Psoas muscle (tissue), 8 donors: ENCODE results near the gene GUCY2C. TPM values are rescaled to one million over a fixed set of nuclear protein-coding genes. Genes with fewer than 3 reads are reported as not detected.

Experiments
- ATAC-seq, 4 donors: fragments of 200-7000 bp; cut with Tn5 transposase; one replicate each; pipeline ENCODE4 v1.9.1; 2020; ENCODE audit warnings: moderate library complexity in 3 of 4, mild to moderate bottlenecking in 2 of 4
- DNase-seq, 2 donors: peaks; one replicate each; pipeline ENCODE4 v3.0.0-alpha.2; 2020
- H3K27ac ChIP-seq: fragments of 200-600 bp; one replicate; pipeline ENCODE4 v1.8.0; 2022
- H3K27me3 ChIP-seq, 3 donors: fragments of 200-600 bp in 1 of 3; one replicate each; pipeline versions ENCODE4 v1.6.1 to v1.8.0; 2013 to 2022; ENCODE audit warnings: low read length in 2 of 3, mild to moderate bottlenecking in 2 of 3, moderate library complexity in 1 of 3; ENCODE audit not compliant: insufficient read depth in 3 of 3
- H3K36me3 ChIP-seq, 2 donors: fragments of 200-600 bp in 1 of 2; one replicate each; pipeline versions ENCODE4 v1.6.1 to v1.8.0; 2013 to 2022; ENCODE audit warnings: low read depth in 1 of 2, mild to moderate bottlenecking in 1 of 2, moderate library complexity in 1 of 2; ENCODE audit not compliant: insufficient read depth in 1 of 2
- H3K4me1 ChIP-seq: fragments of 200-600 bp; one replicate; pipeline ENCODE4 v1.8.0; 2022
- H3K4me3 ChIP-seq: fragments of 200-600 bp; one replicate; pipeline ENCODE4 v1.8.0; 2022; ENCODE audit warnings: mild to moderate bottlenecking
- H3K9me3 ChIP-seq: fragments of 200-600 bp; one replicate; pipeline ENCODE4 v1.8.0; 2022
- WGBS, 3 donors: extraction: QIAGEN DNeasy Blood & Tissue Kit; methylation state at CpG; one replicate each; pipeline versions ENCODE4 v1.1.6 to v1.1.7; 2013; 5-methylcytosine and 5-hydroxymethylcytosine counted together
- intact Hi-C, 2 donors: fragments of 100-400 bp; cut with DNase I; formaldehyde crosslinking; loops; one replicate each; pipeline versions ENCODE4 v1.11.0 to v1.14.2; 2022
- polyA plus RNA-seq, 3 donors: library from polyadenylated mRNA; stranded (reverse); fragments of 200-250 nt; gene quantifications; one replicate each; pipeline ENCODE4 v1.2.3, GENCODE V29; 2013
- total RNA-seq, 4 donors: library from RNA; stranded (reverse); fragmentation: NEBNext Ultra II Directional in 2 of 4; extraction: Animal tissue kit (Norgen Biotek cat#: 25700) in 2 of 4; gene quantifications; one replicate each; pipeline versions ENCODE4 v1.2.1 to v1.2.4, GENCODE V29; 2021 to 2023
- TF ChIP-seq, protein P1 (sequence below): fragments of 200-600 bp; IDR thresholded peaks from one replicate; pipeline ENCODE4 v1.8.0; 2022; ENCODE audit warnings: antibody characterized with exemption
- donor health status: healthy with polysubstance abuse.
- donor health status: DM: no; HTN: no; CAD: no; lungs with moderate emphysema.
- donor health status: Bipolar disorder and iron deficiency.
- donor health status: healthy.
- donor health status: DM: yes; HTN: yes; CAD: no.
- donor health status: DM: no; HTN: no; CAD: no.
- donor health status: DM: no; HTN: no; CAD: no.
- donor health status: DM: yes; HTN: yes; CAD: no.

GUCY2C gene
- total and polyA plus RNA-seq, 7 donors = 0.11 to 0.13 TPM; not detected in 5

DNA sequence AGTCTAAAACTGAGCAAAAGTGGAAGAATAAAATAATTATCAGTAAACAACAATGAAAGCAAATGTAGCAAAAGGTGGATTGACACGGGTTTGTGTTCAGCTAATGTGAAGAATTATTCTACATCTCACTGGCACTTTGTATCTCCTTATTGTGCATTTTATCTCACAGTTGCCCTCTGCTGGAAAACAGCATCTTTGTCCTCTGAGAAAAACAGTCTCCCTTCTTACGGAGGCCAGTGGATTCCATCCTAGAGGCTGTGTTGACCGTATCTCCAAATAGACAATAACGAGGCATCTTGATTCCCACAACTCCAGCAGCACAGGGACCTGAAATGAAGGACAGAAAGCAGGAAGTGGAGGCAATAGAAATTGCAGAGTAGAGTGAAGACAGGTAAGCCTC is 77.4 kb downstream of the GUCY2C start:
- H3K27me3 ChIP-seq = no peaks in the 10 kb centered on the region
- peaks cover 3% of the 10 kb centered on the region for H3K4me1 ChIP-seq
- ATAC-seq = peak in 1 of 4 donors; percentile 60
- WGBS, 3 donors = 41 to 49% (median 47%) methylated on average over 4 of the region's 4 CpGs
- no peak for DNase-seq
- no peaks in the 10 kb centered on the region for H3K9me3 ChIP-seq
- intact Hi-C loops = loop anchor here in 1 of 2 donors (5.0 kb wide), 1 partner anchor 382 kb away; no protein-coding TSS in a partner anchor
- H3K27ac ChIP-seq = no peak overlapping the region
- TF ChIP-seq, protein P1, sequence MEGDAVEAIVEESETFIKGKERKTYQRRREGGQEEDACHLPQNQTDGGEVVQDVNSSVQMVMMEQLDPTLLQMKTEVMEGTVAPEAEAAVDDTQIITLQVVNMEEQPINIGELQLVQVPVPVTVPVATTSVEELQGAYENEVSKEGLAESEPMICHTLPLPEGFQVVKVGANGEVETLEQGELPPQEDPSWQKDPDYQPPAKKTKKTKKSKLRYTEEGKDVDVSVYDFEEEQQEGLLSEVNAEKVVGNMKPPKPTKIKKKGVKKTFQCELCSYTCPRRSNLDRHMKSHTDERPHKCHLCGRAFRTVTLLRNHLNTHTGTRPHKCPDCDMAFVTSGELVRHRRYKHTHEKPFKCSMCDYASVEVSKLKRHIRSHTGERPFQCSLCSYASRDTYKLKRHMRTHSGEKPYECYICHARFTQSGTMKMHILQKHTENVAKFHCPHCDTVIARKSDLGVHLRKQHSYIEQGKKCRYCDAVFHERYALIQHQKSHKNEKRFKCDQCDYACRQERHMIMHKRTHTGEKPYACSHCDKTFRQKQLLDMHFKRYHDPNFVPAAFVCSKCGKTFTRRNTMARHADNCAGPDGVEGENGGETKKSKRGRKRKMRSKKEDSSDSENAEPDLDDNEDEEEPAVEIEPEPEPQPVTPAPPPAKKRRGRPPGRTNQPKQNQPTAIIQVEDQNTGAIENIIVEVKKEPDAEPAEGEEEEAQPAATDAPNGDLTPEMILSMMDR = peak; percentile 33
- H3K4me3 ChIP-seq = no peak overlapping the region
- H3K36me3 ChIP-seq = peaks cover 0 to 7% of the 10 kb centered on the region in 2 donors

DNA sequence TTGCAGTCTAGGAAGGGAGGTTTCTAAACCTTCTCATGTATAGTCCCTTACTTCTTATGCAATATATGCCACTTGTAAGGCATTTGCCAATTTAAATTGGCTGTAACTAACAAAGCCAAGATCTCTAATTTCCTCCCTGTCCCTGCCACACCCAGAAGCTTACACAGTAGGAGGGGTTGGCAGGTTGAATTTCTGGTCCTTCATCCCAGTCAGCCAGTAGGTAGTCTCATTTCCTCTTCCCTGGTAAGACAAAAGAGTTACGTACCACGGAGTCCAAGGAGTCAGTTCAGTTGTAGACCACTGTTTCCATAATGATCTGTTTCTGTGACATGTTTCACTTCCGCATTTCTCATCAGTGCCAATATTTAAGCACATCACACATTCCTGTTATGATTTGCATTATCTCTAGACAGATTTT is 81.7 kb downstream of the GUCY2C start:
- no peak overlapping the region for H3K27ac ChIP-seq
- peaks cover 19% of the 10 kb centered on the region for H3K4me1 ChIP-seq
- 71 to 84% (median 75%) methylated on average over 3 of the region's 3 CpGs for WGBS, 3 donors
- intact Hi-C loops = loop anchor here in 1 of 2 donors (5.0 kb wide), 1 partner anchor 377 kb away; no protein-coding TSS in a partner anchor
- H3K27me3 ChIP-seq = no peaks in the 10 kb centered on the region
- DNase-seq (no peak), ATAC-seq (no peak)
- no peaks in the 10 kb centered on the region for H3K9me3 ChIP-seq
- H3K36me3 ChIP-seq = no peaks in the 10 kb centered on the region
- TF ChIP-seq, protein P1 = no peak
- H3K4me3 ChIP-seq = no peak overlapping the region

DNA sequence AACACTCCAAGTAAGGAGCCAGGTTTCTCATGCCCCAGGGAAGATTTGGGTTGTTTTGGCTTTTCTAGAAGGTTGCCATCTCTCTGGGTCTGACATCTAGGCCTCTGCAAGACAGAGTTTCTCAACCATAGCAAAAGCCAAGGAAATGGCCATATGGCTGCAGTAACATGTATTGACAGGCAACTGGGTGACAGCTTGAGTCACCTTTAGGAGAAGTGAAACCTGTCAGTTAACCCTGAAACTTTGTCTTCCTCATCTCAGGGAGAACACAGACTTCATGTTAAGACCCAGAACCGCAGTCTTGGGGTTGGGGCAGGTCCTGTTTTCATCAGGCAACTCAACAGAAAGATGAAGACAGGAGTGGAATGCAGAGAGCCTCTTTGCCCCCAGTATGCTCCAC is 82.7 kb downstream of the GUCY2C start:
- intact Hi-C loops = no loop called here
- Histone ChIP-seq H3K36me3 (no peaks in the 10 kb centered on the region), H3K27ac (no peak overlapping the region), H3K27me3 (no peaks in the 10 kb centered on the region), H3K4me3 (no peak overlapping the region), H3K4me1 (peaks cover 19% of the 10 kb centered on the region), H3K9me3 (peaks cover 3% of the 10 kb centered on the region)
- TF ChIP-seq, protein P1 = no peak
- WGBS, 3 donors = 80 to 84% (median 83%) methylated on average over 1 of the region's 1 CpG
- DNase-seq (no peak), ATAC-seq (no peak)

DNA sequence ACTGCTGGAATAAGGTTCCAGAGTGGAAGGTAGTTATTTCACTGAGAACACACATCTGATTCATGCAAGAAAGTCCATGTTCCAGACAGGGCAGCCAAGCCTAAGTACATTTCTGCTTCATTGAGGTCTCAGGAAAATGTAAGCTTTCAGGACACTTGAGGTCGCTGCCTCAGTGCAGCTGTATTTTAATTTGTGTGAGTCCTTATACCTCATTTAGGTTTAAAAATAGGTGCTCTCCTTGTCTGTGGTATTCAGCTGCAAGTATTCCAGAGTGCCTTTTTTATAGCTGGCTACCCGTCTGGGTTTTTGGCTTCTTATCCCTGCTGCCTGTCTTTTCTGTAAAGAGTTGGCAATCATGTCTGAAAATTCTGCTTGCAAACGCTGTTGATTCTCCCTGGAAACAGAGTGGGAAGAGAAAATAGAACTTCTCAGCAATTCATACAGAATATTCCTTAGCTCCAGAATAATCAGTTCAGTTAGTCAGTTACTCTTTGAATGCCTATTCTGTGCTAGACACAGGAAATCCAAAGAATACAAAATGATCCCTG is 83.4 kb downstream of the GUCY2C start:
- Histone ChIP-seq H3K36me3 (no peaks in the 10 kb centered on the region), H3K27me3 (no peaks in the 10 kb centered on the region), H3K4me1 (peaks cover 19% of the 10 kb centered on the region), H3K9me3 (peaks cover 10% of the 10 kb centered on the region), H3K27ac (no peak overlapping the region), H3K4me3 (no peak overlapping the region)
- DNase-seq (no peak), ATAC-seq (peak in 1 of 4 donors; percentile 32)
- intact Hi-C loops = no loop called here
- TF ChIP-seq, protein P1 = no peak
- WGBS, 3 donors = 15 to 21% (median 20%) methylated on average over 3 of the region's 3 CpGs

DNA sequence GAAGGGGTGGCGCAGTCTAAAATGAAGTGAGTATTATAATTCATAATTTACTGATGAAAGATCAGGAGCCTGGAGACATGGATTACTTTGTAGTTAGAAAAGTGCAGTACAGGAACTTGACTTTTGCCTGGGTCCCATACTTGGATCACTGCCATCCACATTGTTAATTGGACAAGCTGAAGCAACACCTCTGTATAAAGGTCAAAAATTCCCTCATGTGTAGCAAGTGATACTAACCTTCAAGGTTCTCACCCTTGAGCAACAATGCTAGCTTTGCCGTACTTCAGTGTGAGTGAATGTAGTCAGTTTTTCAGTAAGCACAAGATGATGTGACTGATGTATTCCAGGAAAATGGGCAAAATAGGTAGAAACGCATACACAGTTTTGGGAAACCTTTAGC is 84.1 kb downstream of the GUCY2C start:
- TF ChIP-seq, protein P1 = no peak
- no peaks in the 10 kb centered on the region for H3K27me3 ChIP-seq
- H3K9me3 ChIP-seq = peaks cover 18% of the 10 kb centered on the region
- H3K27ac ChIP-seq = no peak overlapping the region
- H3K4me1 ChIP-seq = peaks cover 19% of the 10 kb centered on the region
- no peak overlapping the region for H3K4me3 ChIP-seq
- 93 to 95% (median 93%) methylated on average over 3 of the region's 3 CpGs for WGBS, 3 donors
- intact Hi-C loops = no loop called here
- ATAC-seq (no peak), DNase-seq (no peak)
- no peaks in the 10 kb centered on the region for H3K36me3 ChIP-seq
